ENCODE data around the gene XDH.

The XDH gene

GRCh38 chr2:31388736-31389135 lies 25.8 kb downstream of the XDH start:
- no peak overlapping the region for H3K27ac ChIP-seq
- TF ChIP-seq CTCF (IDR thresholded peaks at IDR 0.05) = no peak
- no peaks in the 10 kb centered on the region for H3K9me3 ChIP-seq
- no peak overlapping the region for H3K4me3 ChIP-seq
- H3K36me3 ChIP-seq = no peaks in the 10 kb centered on the region
- intact Hi-C loops (cut with DNase I; ENCODE audit: low total_unique reads) = no loop called here
- H3K27me3 ChIP-seq = no peaks in the 10 kb centered on the region
- H3K4me1 ChIP-seq = no peaks in the 10 kb centered on the region
- no peak for DNase-seq

- no peaks in the 10 kb centered on the region for H3K9me3 ChIP-seq
- no peaks in the 10 kb centered on the region for H3K27me3 ChIP-seq
- peaks cover 0 to 4% (median 0%) of the 10 kb centered on the region in 4 donors for H3K4me1 ChIP-seq
- H3K36me3 ChIP-seq = no peaks in the 10 kb centered on the region
- H3K27ac ChIP-seq = no peak overlapping the region
- intact Hi-C loops (cut with DNase I; ENCODE audit: low total_unique reads) = no loop called here
- no peak for TF ChIP-seq CTCF (IDR thresholded peaks at IDR 0.05)
- DNase-seq = no peak
- H3K4me3 ChIP-seq = no peak overlapping the region
These were observed 26.7 kb downstream of the XDH start for GRCh38 chr2:31387850-31388249.

GRCh38 chr2:31386648-31387047 lies 27.9 kb downstream of the XDH start:
- Histone ChIP-seq H3K4me1 (peaks cover 0 to 4% (median 0%) of the 10 kb centered on the region in 4 donors), H3K27ac (no peak overlapping the region), H3K4me3 (no peak overlapping the region), H3K9me3 (no peaks in the 10 kb centered on the region), H3K36me3 (no peaks in the 10 kb centered on the region), H3K27me3 (no peaks in the 10 kb centered on the region)
- intact Hi-C loops (cut with DNase I; ENCODE audit: low total_unique reads) = no loop called here
- TF ChIP-seq CTCF (IDR thresholded peaks at IDR 0.05) = no peak
- DNase-seq = no peak

- intact Hi-C loops (cut with DNase I; ENCODE audit: low total_unique reads) = no loop called here
- no peaks in the 10 kb centered on the region for H3K36me3 ChIP-seq
- no peak for DNase-seq
- peaks cover 0 to 4% (median 0%) of the 10 kb centered on the region in 4 donors for H3K4me1 ChIP-seq
- H3K9me3 ChIP-seq = no peaks in the 10 kb centered on the region
- no peak overlapping the region for H3K4me3 ChIP-seq
- no peak for TF ChIP-seq CTCF (IDR thresholded peaks at IDR 0.05)
- no peak overlapping the region for H3K27ac ChIP-seq
- H3K27me3 ChIP-seq = no peaks in the 10 kb centered on the region
These were observed 28.4 kb downstream of the XDH start for GRCh38 chr2:31386172-31386571.

- Histone ChIP-seq H3K27me3 (no peaks in the 10 kb centered on the region), H3K9me3 (no peaks in the 10 kb centered on the region), H3K4me3 (no peak overlapping the region), H3K4me1 (peaks cover 0 to 4% (median 0%) of the 10 kb centered on the region in 4 donors), H3K36me3 (no peaks in the 10 kb centered on the region), H3K27ac (no peak overlapping the region)
- no peak for DNase-seq
- intact Hi-C loops (cut with DNase I; ENCODE audit: low total_unique reads) = no loop called here
- no peak for TF ChIP-seq CTCF (IDR thresholded peaks at IDR 0.05)
These were observed 29.7 kb downstream of the XDH start for GRCh38 chr2:31384771-31385276.

- TF ChIP-seq CTCF (IDR thresholded peaks at IDR 0.05) = no peak
- intact Hi-C loops (cut with DNase I; ENCODE audit: low total_unique reads) = no loop called here
- no peak overlapping the region for H3K27ac ChIP-seq
- no peaks in the 10 kb centered on the region for H3K27me3 ChIP-seq
- H3K4me1 ChIP-seq = peaks cover 0 to 4% (median 0%) of the 10 kb centered on the region in 4 donors
- no peaks in the 10 kb centered on the region for H3K9me3 ChIP-seq
- H3K36me3 ChIP-seq = no peaks in the 10 kb centered on the region
- DNase-seq = no peak
- H3K4me3 ChIP-seq = no peak overlapping the region
These were observed 30.2 kb downstream of the XDH start for GRCh38 chr2:31384351-31384750.

Measured in tibial artery (tissue), 4 donors.